ENCODE data around the gene SMAGP.
A peak's percentile ranks its signal among the peaks of the same experiment; 100 is the strongest.
"Not testable (repeated sequence)": the region's sequence is repeated elsewhere in the genome, so short reads cannot be mapped to it uniquely, and the experiment has no call there.

Gene SMAGP

GRCh38 chr12:51264297-51264696 is 5.9 kb downstream of the SMAGP start:
- no peak for DNase-seq (ENCODE audit: low read depth, low spot score)

- no peak for DNase-seq (ENCODE audit: low read depth, low spot score)
Measured at GRCh38 chr12:51263341-51263740, 6.9 kb downstream of the SMAGP start.

GRCh38 chr12:51262758-51263177 is 7.4 kb downstream of the SMAGP start:
- peak; percentile 56 for DNase-seq (ENCODE audit: low read depth, low spot score)

GRCh38 chr12:51259600-51259999 is 10.6 kb downstream of the SMAGP start:
- DNase-seq (ENCODE audit: low read depth, low spot score) = not testable (repeated sequence)

GRCh38 chr12:51254536-51254935 is 15.7 kb downstream of the SMAGP start:
- DNase-seq (ENCODE audit: low read depth, low spot score) = peak; percentile 57

GRCh38 chr12:51253276-51253675 is 16.9 kb downstream of the SMAGP start:
- DNase-seq (ENCODE audit: low read depth, low spot score) = no peak

GRCh38 chr12:51247523-51248206 is 22.6 kb downstream of the SMAGP start:
- DNase-seq (ENCODE audit: low read depth, low spot score) = no peak

GRCh38 chr12:51246254-51246853 is 23.9 kb downstream of the SMAGP start:
- no peak for DNase-seq (ENCODE audit: low read depth, low spot score)

GRCh38 chr12:51245476-51246253 is 24.6 kb downstream of the SMAGP start:
- no peak for DNase-seq (ENCODE audit: low read depth, low spot score)

GRCh38 chr12:51244269-51244668 is 25.9 kb downstream of the SMAGP start:
- peak; percentile 31 for DNase-seq (ENCODE audit: low read depth, low spot score)

- DNase-seq (ENCODE audit: low read depth, low spot score) = no peak
Measured at GRCh38 chr12:51242876-51243275, 27.3 kb downstream of the SMAGP start.

- no peak for DNase-seq (ENCODE audit: low read depth, low spot score)
Measured at GRCh38 chr12:51242120-51242519, 28.1 kb downstream of the SMAGP start.

GRCh38 chr12:51240971-51241370 is 29.2 kb downstream of the SMAGP start:
- DNase-seq (ENCODE audit: low read depth, low spot score) = peak; percentile 63

GRCh38 chr12:51238510-51239334 is 31.5 kb downstream of the SMAGP start, which contains the start of gene DAZAP2:
Gene DAZAP2 (plus strand): TSS chr12:51238826. CDS start chr12:51238908, 82 bp downstream.
- peak; percentile 98 for DNase-seq (ENCODE audit: low read depth, low spot score)

GRCh38 chr12:51238037-51238509 is 32.1 kb downstream of the SMAGP start:
- DNase-seq (ENCODE audit: low read depth, low spot score) = no peak

- DNase-seq (ENCODE audit: low read depth, low spot score) = no peak
Measured at GRCh38 chr12:51234530-51234929, 35.7 kb downstream of the SMAGP start.

GRCh38 chr12:51232642-51233041 is 37.6 kb downstream of the SMAGP start:
- no peak for DNase-seq (ENCODE audit: low read depth, low spot score)

GRCh38 chr12:51229116-51229809 is 41.0 kb downstream of the SMAGP start:
- DNase-seq (ENCODE audit: low read depth, low spot score) = no peak

GRCh38 chr12:51227962-51228361 is 42.3 kb downstream of the SMAGP start:
- DNase-seq (ENCODE audit: low read depth, low spot score) = no peak

- not testable (repeated sequence) for DNase-seq (ENCODE audit: low read depth, low spot score)
Measured at GRCh38 chr12:51227112-51227511, 43.1 kb downstream of the SMAGP start.

- no peak for DNase-seq (ENCODE audit: low read depth, low spot score)
Measured at GRCh38 chr12:51225771-51226170, 44.4 kb downstream of the SMAGP start.

All from astrocyte of the hippocampus (primary cell).